H1 (cell line): Measurements from ENCODE around the gene C12orf42. TPM values are rescaled to one million over a fixed set of nuclear protein-coding genes. Genes with fewer than 3 reads are reported as not detected.

Experiments
- CTCF ChIA-PET: fragments of 300-600 bp; sonication (Branson Sonifier 250); formaldehyde crosslinking; loops from one replicate; lab custom pipeline; 2021; ENCODE audit not compliant: partially characterized antibody; lab: Charles Lee
- POLR2A ChIA-PET: fragments of 300-600 bp; sonication (Branson Sonifier 250); formaldehyde crosslinking; loops from one replicate; lab custom pipeline; 2021; ENCODE audit warnings: inconsistent platforms; ENCODE audit not compliant: partially characterized antibody; lab: Charles Lee
- DNase-seq, 2 experiments: peaks; one replicate each; pipeline versions ENCODE4 v3.0.0 to v3.0.0-alpha.2; 2010 to 2022; ENCODE audit warnings: low spot score in 2 of 2, low read depth in 1 of 2, mixed read lengths in 1 of 2
- FAIRE-seq: peaks from 2 replicates; lab custom pipeline; 2011; peaks lifted over from hg19 to GRCh38; lab: Jason Lieb, UNC
- H2AFZ ChIP-seq: 2 replicates; pipeline ENCODE4 v1.8.1; 2012; ENCODE audit warnings: low read length, inconsistent platforms
- H2AK5ac ChIP-seq: 2 replicates; pipeline ENCODE4 v1.6.1; 2013; ENCODE audit warnings: low read depth, low read length
- H2BK120ac ChIP-seq: replicated peaks from 2 replicates; pipeline ENCODE3; 2013; ENCODE audit warnings: low read depth, low read length, inconsistent platforms
- H2BK12ac ChIP-seq: 2 replicates; pipeline ENCODE4 v1.6.1; 2013; ENCODE audit warnings: low read depth, low read length
- H2BK15ac ChIP-seq: 2 replicates; pipeline ENCODE4 v1.6.1; 2013; ENCODE audit warnings: low read length
- H2BK20ac ChIP-seq: 2 replicates; pipeline ENCODE4 v1.6.1; 2013; ENCODE audit warnings: low read length
- H2BK5ac ChIP-seq: 2 replicates; pipeline ENCODE4 v1.6.1; 2013; ENCODE audit warnings: low read depth, low read length
- H3K14ac ChIP-seq: 2 replicates; pipeline ENCODE4 v1.6.1; 2013; ENCODE audit warnings: inconsistent platforms; ENCODE audit not compliant: insufficient read length
- H3K18ac ChIP-seq: 2 replicates; pipeline ENCODE4 v1.6.1; 2013; ENCODE audit warnings: low read length; ENCODE audit errors: extremely low read depth
- H3K23ac ChIP-seq: 2 replicates; pipeline ENCODE4 v1.6.1; 2013; ENCODE audit warnings: inconsistent platforms; ENCODE audit not compliant: insufficient read length
- H3K23me2 ChIP-seq: 2 replicates; pipeline ENCODE4 v1.6.1; 2013; ENCODE audit warnings: low read depth, low read length
- H3K27ac ChIP-seq: 2 replicates; pipeline ENCODE4 v1.6.1; 2011; ENCODE audit warnings: low read depth, low read length, inconsistent platforms
- H3K27me3 ChIP-seq, 4 experiments: replicated peaks in 1 of 4; 1 replicate in 1 of 4; 2 replicates in 3 of 4; pipeline versions ENCODE4 v1.6.1 to v1.8.1; 2011 to 2013; ENCODE audit warnings: low read length in 3 of 4, mild to moderate bottlenecking in 3 of 4, inconsistent platforms in 2 of 4, mixed read lengths in 2 of 4, moderate library complexity in 1 of 4; ENCODE audit not compliant: control insufficient read depth in 3 of 4, insufficient read depth in 3 of 4; ENCODE audit errors: extremely low read depth in 1 of 4
- H3K36me3 ChIP-seq, 4 experiments: 2 replicates each; pipeline versions ENCODE4 v1.6.1 to v1.8.1; 2011 to 2013; ENCODE audit warnings: mild to moderate bottlenecking in 4 of 4, low read length in 3 of 4, moderate library complexity in 2 of 4, control low read depth in 1 of 4, inconsistent platforms in 1 of 4; ENCODE audit not compliant: insufficient read depth in 4 of 4, control insufficient read depth in 2 of 4
- H3K4ac ChIP-seq: replicated peaks from 2 replicates; pipeline ENCODE3; 2013; ENCODE audit warnings: low read length, low read depth, mixed read lengths, inconsistent platforms; ENCODE audit not compliant: insufficient read length
- H3K4me1 ChIP-seq, 4 experiments: replicated peaks in 1 of 4; 1 replicate in 1 of 4; 2 replicates in 3 of 4; pipeline versions ENCODE4 v1.6.1 to v1.8.1; 2011 to 2013; ENCODE audit warnings: low read length in 3 of 4, inconsistent platforms in 2 of 4, mixed read lengths in 1 of 4; ENCODE audit not compliant: insufficient read depth in 4 of 4, control insufficient read depth in 3 of 4
- H3K4me2 ChIP-seq, 2 experiments: 2 replicates each; pipeline versions ENCODE4 v1.6.1 to v1.8.1; 2011 to 2013; ENCODE audit warnings: low read depth in 2 of 2, low read length in 2 of 2, control low read depth in 1 of 2, inconsistent platforms in 1 of 2, mild to moderate bottlenecking in 1 of 2; ENCODE audit not compliant: insufficient read depth in 1 of 2
- H3K4me3 ChIP-seq, 4 experiments: fragments of 200-600, 300-600 bp in 1 of 4; sonication (generic), shearing (Covaris generic), sonication (Bioruptor Twin) in 1 of 4; 2 replicates each; pipeline versions ENCODE4 v1.5.1 to v1.8.1; 2011 to 2016; ENCODE audit warnings: low read length in 4 of 4, low read depth in 3 of 4, control low read depth in 2 of 4, inconsistent platforms in 2 of 4, mild to moderate bottlenecking in 2 of 4, mixed read lengths in 1 of 4, moderate library complexity in 1 of 4; ENCODE audit not compliant: insufficient read depth in 2 of 4; ENCODE audit errors: extremely low read depth in 1 of 4
- H3K56ac ChIP-seq: replicated peaks from 2 replicates; pipeline ENCODE3; 2013; ENCODE audit warnings: low read depth, mild to moderate bottlenecking, mixed read lengths, low read length, inconsistent platforms; ENCODE audit not compliant: insufficient read length
- H3K79me1 ChIP-seq: 2 replicates; pipeline ENCODE4 v1.6.1; 2013; ENCODE audit warnings: low read depth, low read length, control low read depth
- H3K79me2 ChIP-seq, 2 experiments: 2 replicates each; pipeline versions ENCODE4 v1.6.1 to v1.8.1; 2012 to 2013; ENCODE audit warnings: low read length in 2 of 2, mild to moderate bottlenecking in 2 of 2, inconsistent platforms in 1 of 2; ENCODE audit not compliant: insufficient read depth in 2 of 2, control insufficient read depth in 1 of 2
- H3K9ac ChIP-seq, 4 experiments: replicated peaks in 1 of 4; 1 replicate in 1 of 4; 2 replicates in 3 of 4; pipeline versions ENCODE4 v1.6.1 to v1.8.1; 2011 to 2013; ENCODE audit warnings: low read depth in 3 of 4, low read length in 3 of 4, control low read depth in 2 of 4, mild to moderate bottlenecking in 2 of 4, moderate library complexity in 2 of 4, inconsistent platforms in 1 of 4; ENCODE audit errors: extremely low read depth in 1 of 4
- H3K9me3 ChIP-seq, 2 experiments: 2 replicates each; pipeline versions ENCODE4 v1.6.1 to v1.8.1; 2012 to 2013; ENCODE audit warnings: mild to moderate bottlenecking in 2 of 2, moderate library complexity in 2 of 2, control low read depth in 1 of 2, inconsistent platforms in 1 of 2, low read depth in 1 of 2, low read length in 1 of 2, mixed read lengths in 1 of 2; ENCODE audit not compliant: insufficient read depth in 2 of 2
- H4K20me1 ChIP-seq, 2 experiments: replicated peaks in 1 of 2; 2 replicates each; pipeline versions ENCODE3 to v1.8.1; 2011 to 2013; ENCODE audit warnings: inconsistent platforms in 2 of 2, low read length in 2 of 2, mild to moderate bottlenecking in 1 of 2; ENCODE audit not compliant: insufficient read depth in 2 of 2, control insufficient read depth in 1 of 2
- H4K5ac ChIP-seq: 2 replicates; pipeline ENCODE4 v1.6.1; 2013; ENCODE audit warnings: low read length, low read depth, mixed read lengths, inconsistent platforms; ENCODE audit not compliant: insufficient read length
- H4K8ac ChIP-seq: 2 replicates; pipeline ENCODE4 v1.8.0; 2013; ENCODE audit warnings: mild to moderate bottlenecking, moderate library complexity, low read length, inconsistent platforms; ENCODE audit not compliant: insufficient read depth; ENCODE audit errors: extremely low read depth
- H4K91ac ChIP-seq: replicated peaks from 2 replicates; pipeline ENCODE3; 2013; ENCODE audit warnings: low read length, mixed read lengths, inconsistent platforms; ENCODE audit not compliant: insufficient read length
- BACH1 ChIP-seq: IDR thresholded peaks from 2 replicates; pipeline ENCODE4 v1.6.1; 2012; ENCODE audit warnings: low read length, improper control_type of control experiment
- CBX5 ChIP-seq: fragments of 300-800, 300-1000 bp; sonication (generic); IDR thresholded peaks from 2 replicates; pipeline ENCODE4 v1.7.1; 2016; ENCODE audit warnings: antibody characterized with exemption, low read length, low read depth
- CTCF ChIP-seq, 3 experiments: IDR thresholded peaks; 1 replicate in 2 of 3; 2 replicates in 1 of 3; pipeline versions ENCODE4 v1.5.1 to v1.6.1; 2011; ENCODE audit warnings: low read length in 3 of 3, mild to moderate bottlenecking in 3 of 3, inconsistent platforms in 2 of 3, low read depth in 1 of 3, moderate library complexity in 1 of 3; ENCODE audit not compliant: insufficient read depth in 1 of 3; ENCODE audit errors: control extremely low read depth in 1 of 3
- E2F6 ChIP-seq: IDR thresholded peaks from 2 replicates; pipeline ENCODE4 v1.6.1; 2012; ENCODE audit warnings: inconsistent platforms
- KDM4A ChIP-seq: IDR thresholded peaks from one replicate; pipeline ENCODE4 v1.7.1; 2012; ENCODE audit warnings: low read depth, mild to moderate bottlenecking, moderate library complexity, low read length, inconsistent platforms; ENCODE audit not compliant: severe bottlenecking
- MAFK ChIP-seq: IDR thresholded peaks from 2 replicates; pipeline ENCODE4 v1.6.1; 2012; ENCODE audit warnings: low read depth, mild to moderate bottlenecking, improper control_type of control experiment, low read length
- MAX ChIP-seq: IDR thresholded peaks from 2 replicates; pipeline ENCODE4 v1.6.1; 2012; ENCODE audit warnings: inconsistent platforms
- POLR2AphosphoS5 ChIP-seq: IDR thresholded peaks from 2 replicates; pipeline ENCODE4 v1.6.1; 2011; ENCODE audit warnings: low read depth, low read length
- WGBS, 2 experiments: shearing (Covaris generic) in 1 of 2; methylation state at CpG; one replicate each; pipeline versions ENCODE4 v1.1.6 to v1.1.7; 2013 to 2015; ENCODE audit warnings: low lambda C conversion rate in 2 of 2, mixed read lengths in 2 of 2, inconsistent platforms in 1 of 2, low coverage in 1 of 2, missing lambda C conversion rate in 1 of 2; ENCODE audit not compliant: insufficient replicate concordance in 2 of 2, insufficient coverage in 1 of 2, insufficient read length in 1 of 2; ENCODE audit errors: extremely low coverage in 1 of 2, missing lambda C conversion rate in 1 of 2; 5-methylcytosine and 5-hydroxymethylcytosine counted together
- polyA plus RNA-seq, 7 experiments: library from polyadenylated mRNA; depleted of rRNA in 3 of 7; stranded (reverse) in 5 of 7; unstranded in 2 of 7; fragments of >200 nt in 5 of 7; fragments of 200-250 nt in 2 of 7; gene quantifications; 1 replicate in 5 of 7; 2 replicates in 1 of 7; 4 replicates in 1 of 7; pipeline versions ENCODE4 v1.2.1 to v1.2.3, GENCODE V29; 2011 to 2013; ENCODE audit warnings: missing spikeins in 2 of 7, mixed read lengths in 2 of 7
- total RNA-seq: library from RNA; stranded (reverse); fragmentation: NEBNext Ultra II Directional; extraction: Animal tissue kit (Norgen Biotek cat#: 25700); gene quantifications from 2 replicates; pipeline ENCODE4 v1.2.1, GENCODE V29; 2021

Gene C12orf42
- total and polyA plus RNA-seq, 2 of the 8 experiments (the other 6 are each of a cell fraction or from before 2014, with no cell fraction given): 0.05 TPM; not detected in 1

GRCh38 chr12:103468837-103469236 lies 26.9 kb downstream of the C12orf42 start:
- no peak for FAIRE-seq
- H4K91ac ChIP-seq: no peak overlapping the region
- TF ChIP-seq E2F6: peak; percentile 80; the same call in 1 of the 2 replicates
- TF ChIP-seq KDM4A: no peak
- TF ChIP-seq CBX5: no peak
- TF ChIP-seq CTCF (IDR thresholded peaks at IDR 0.05; ENCODE audit: control extremely low read depth in 1 of 3, insufficient read depth in 1 of 3, low read depth in 1 of 3, low read length in 3 of 3): no peak
- TF ChIP-seq MAFK: no peak
- TF ChIP-seq BACH1: peak; percentile 39
- no peak for TF ChIP-seq POLR2AphosphoS5
- TF ChIP-seq MAX: peak; percentile 85

More at GRCh38 chr12:103468837-103469236, 26.9 kb downstream of the C12orf42 start:
- H3K4me3 ChIP-seq: no peak overlapping the region
- no peak overlapping the region for H2AK5ac ChIP-seq
- DNase-seq: no peak
- H2BK5ac ChIP-seq: no peak overlapping the region
- POLR2A ChIA-PET: no interaction called here
- no peaks in the 10 kb centered on the region for H3K79me1 ChIP-seq
- H3K56ac ChIP-seq: no peak overlapping the region
- H3K27me3 ChIP-seq: no peaks in the 10 kb centered on the region
- H2BK120ac ChIP-seq: no peak overlapping the region
- no peak overlapping the region for H3K14ac ChIP-seq
- H3K4ac ChIP-seq: no peak overlapping the region
- H3K4me2 ChIP-seq: no peak overlapping the region
- no peaks in the 10 kb centered on the region for H4K20me1 ChIP-seq
- H4K8ac ChIP-seq: no peak overlapping the region; the same call in 1 of the 2 replicates
- no peaks in the 10 kb centered on the region for H3K36me3 ChIP-seq
- no peak overlapping the region for H3K23ac ChIP-seq
- H3K4me1 ChIP-seq: peaks cover 0 to 6% (median 3%) of the 10 kb centered on the region in 4 experiments; a peak in 5 of 7 replicates
- CTCF ChIA-PET: no interaction called here
- H2AFZ ChIP-seq: peak overlapping the region; percentile 55; the same call in 1 of the 2 replicates
- H3K23me2 ChIP-seq: no peaks in the 10 kb centered on the region
- H3K9me3 ChIP-seq: no peaks in the 10 kb centered on the region; a peak in 1 of 4 replicates
- H2BK15ac ChIP-seq: 0 out of 2 replicates have a peak overlapping the region, but pooled peaks have one; percentile 34
- WGBS, 2 experiments: 64% methylated on average over 3 of the region's 3 CpGs; no CpG with 5 or more reads in 1 of the 2 experiments
- no peak overlapping the region for H4K5ac ChIP-seq
- H2BK20ac ChIP-seq: 0 out of 2 replicates have a peak overlapping the region, but pooled peaks have one; percentile 38
- no peaks in the 10 kb centered on the region for H3K79me2 ChIP-seq
- H3K18ac ChIP-seq: no peak overlapping the region
- no peak overlapping the region; the same call in 1 of the 2 replicates for H2BK12ac ChIP-seq
- no peak overlapping the region for H3K9ac ChIP-seq
- no peak overlapping the region for H3K27ac ChIP-seq
